Hepatocyte (in vitro differentiated cells): Measurements from ENCODE around the gene PCCA. TPM values are rescaled to one million over a fixed set of nuclear protein-coding genes. Genes with fewer than 3 reads are reported as not detected.

Experiments
- DNase-seq: peaks from one replicate; pipeline ENCODE4 v3.0.0-alpha.2; 2016; ENCODE audit warnings: low spot score
- H2AFZ ChIP-seq: fragments of 200-600 bp; sonication (generic); 2 replicates; pipeline ENCODE4 v1.6.0; 2016; ENCODE audit warnings: antibody characterized with exemption, mild to moderate bottlenecking
- H3K27ac ChIP-seq: fragments of 200-600 bp; sonication (generic); 2 replicates; pipeline ENCODE4 v1.5.1; 2016; ENCODE audit warnings: mild to moderate bottlenecking
- H3K27me3 ChIP-seq: fragments of 200-600 bp; sonication (generic); 2 replicates; pipeline ENCODE4 v1.6.1; 2016
- H3K36me3 ChIP-seq: fragments of 200-600 bp; sonication (generic); replicated peaks from 2 replicates; pipeline ENCODE4 v1.5.1; 2016; ENCODE audit warnings: low read depth; ENCODE audit not compliant: insufficient read depth
- H3K4me1 ChIP-seq: fragments of 200-600 bp; sonication (generic); 2 replicates; pipeline ENCODE4 v1.5.1; 2016; ENCODE audit warnings: mild to moderate bottlenecking, moderate library complexity; ENCODE audit not compliant: insufficient read depth
- H3K4me2 ChIP-seq: fragments of 200-600 bp; sonication (generic); 2 replicates; pipeline ENCODE4 v1.6.0; 2016
- H3K4me3 ChIP-seq: fragments of 200-600 bp; sonication (generic); 2 replicates; pipeline ENCODE4 v1.5.1; 2016; ENCODE audit warnings: mild to moderate bottlenecking
- H3K79me2 ChIP-seq: fragments of 200-600 bp; sonication (generic); 2 replicates; pipeline ENCODE4 v1.6.0; 2017; ENCODE audit warnings: mild to moderate bottlenecking
- H3K9me2 ChIP-seq: fragments of 200-600 bp; sonication (generic); replicated peaks from 2 replicates; pipeline ENCODE4 v1.6.0; 2017; ENCODE audit warnings: mild to moderate bottlenecking; ENCODE audit not compliant: insufficient read depth
- H3K9me3 ChIP-seq: fragments of 200-600 bp; sonication (generic); 2 replicates; pipeline ENCODE4 v1.5.1; 2016; ENCODE audit warnings: low read depth, mild to moderate bottlenecking
- H4K20me1 ChIP-seq: fragments of 200-600 bp; sonication (generic); 2 replicates; pipeline ENCODE4 v1.6.0; 2016; ENCODE audit warnings: mild to moderate bottlenecking; ENCODE audit not compliant: insufficient read depth, poor library complexity, severe bottlenecking
- CTCF ChIP-seq: fragments of 200-600 bp; sonication (generic); IDR thresholded peaks from 2 replicates; pipeline ENCODE4 v1.5.1; 2016; ENCODE audit warnings: antibody characterized with exemption, mild to moderate bottlenecking; ENCODE audit not compliant: poor library complexity
- EZH2 ChIP-seq: fragments of 200-600 bp; sonication (generic); IDR thresholded peaks from 2 replicates; pipeline ENCODE4 v1.6.1; 2016; ENCODE audit warnings: antibody characterized with exemption, mild to moderate bottlenecking, borderline replicate concordance
- EZH2phosphoT487 ChIP-seq: fragments of 200-600 bp; sonication (generic); IDR thresholded peaks from one replicate; pipeline ENCODE4 v1.6.1; 2018; ENCODE audit warnings: antibody characterized with exemption, mild to moderate bottlenecking, low read depth, moderate library complexity; ENCODE audit not compliant: unreplicated experiment, severe bottlenecking
- WGBS: methylation state at CpG from one replicate; pipeline ENCODE4 v1.1.6; 2016; ENCODE audit warnings: low lambda C conversion rate; ENCODE audit errors: missing lambda C conversion rate; 5-methylcytosine and 5-hydroxymethylcytosine counted together
- polyA plus RNA-seq: library from polyadenylated mRNA; unstranded; fragments of >200 nt; fragmentation: Nextera tagmentation; extraction: Ambion mirVana; gene quantifications from 2 replicates; pipeline ENCODE4 v1.2.1, GENCODE V29; 2016
- total RNA-seq: library from RNA; depleted of rRNA; stranded (reverse); fragments of >200 nt; gene quantifications from 2 replicates; pipeline ENCODE4 v1.2.3, GENCODE V29; 2014

PCCA gene
- total and polyA plus RNA-seq, 2 experiments from 2014 or later: 23.6 to 28.2 TPM

- no peak overlapping the region for H3K4me2 ChIP-seq
- WGBS: 70% methylated on average over 6 of the region's 6 CpGs
- H3K9me3 ChIP-seq: no peaks in the 10 kb centered on the region
- H3K4me1 ChIP-seq: no peaks in the 10 kb centered on the region
- no peak for TF ChIP-seq CTCF
- TF ChIP-seq EZH2phosphoT487: no peak
- no peak for TF ChIP-seq EZH2
- no peaks in the 10 kb centered on the region for H3K9me2 ChIP-seq
- H3K79me2 ChIP-seq: no peaks in the 10 kb centered on the region
- no peak overlapping the region for H2AFZ ChIP-seq
- H3K27me3 ChIP-seq: no peaks in the 10 kb centered on the region
- H3K27ac ChIP-seq: no peak overlapping the region
- no peak for DNase-seq
- no peaks in the 10 kb centered on the region for H3K36me3 ChIP-seq
- no peaks in the 10 kb centered on the region for H4K20me1 ChIP-seq
- H3K4me3 ChIP-seq: no peak overlapping the region
Measured at GRCh38 chr13:100483139-100483538, 394.2 kb downstream of the PCCA start.

- no peak overlapping the region for H3K4me2 ChIP-seq
- H2AFZ ChIP-seq: no peak overlapping the region
- no peaks in the 10 kb centered on the region for H3K9me2 ChIP-seq
- no peaks in the 10 kb centered on the region for H3K27me3 ChIP-seq
- H4K20me1 ChIP-seq: no peaks in the 10 kb centered on the region
- no peaks in the 10 kb centered on the region for H3K4me1 ChIP-seq
- no peaks in the 10 kb centered on the region for H3K79me2 ChIP-seq
- no peaks in the 10 kb centered on the region for H3K9me3 ChIP-seq
- 80% methylated on average over 8 of the region's 8 CpGs for WGBS
- TF ChIP-seq EZH2 (no peak), CTCF (no peak), EZH2phosphoT487 (no peak)
- H3K4me3 ChIP-seq: no peak overlapping the region
- DNase-seq: no peak
- H3K36me3 ChIP-seq: no peaks in the 10 kb centered on the region
- no peak overlapping the region for H3K27ac ChIP-seq
Measured at GRCh38 chr13:100483841-100484381, 395.0 kb downstream of the PCCA start.

- H3K36me3 ChIP-seq: no peaks in the 10 kb centered on the region
- no peaks in the 10 kb centered on the region for H3K27me3 ChIP-seq
- WGBS: 58% methylated on average over 3 of the region's 3 CpGs
- H3K79me2 ChIP-seq: no peaks in the 10 kb centered on the region
- no peak for TF ChIP-seq EZH2
- no peak for TF ChIP-seq CTCF
- no peak for TF ChIP-seq EZH2phosphoT487
- no peak for DNase-seq
- H3K27ac ChIP-seq: no peak overlapping the region
- no peaks in the 10 kb centered on the region for H3K9me2 ChIP-seq
- H3K4me1 ChIP-seq: no peaks in the 10 kb centered on the region
- no peak overlapping the region for H3K4me2 ChIP-seq
- H4K20me1 ChIP-seq: no peaks in the 10 kb centered on the region
- no peaks in the 10 kb centered on the region for H3K9me3 ChIP-seq
- H3K4me3 ChIP-seq: no peak overlapping the region
- no peak overlapping the region for H2AFZ ChIP-seq
Measured at GRCh38 chr13:100484702-100485101, 395.8 kb downstream of the PCCA start.

GRCh38 chr13:100485265-100485664 is 396.4 kb downstream of the PCCA start:
- Histone ChIP-seq H3K9me2 (no peaks in the 10 kb centered on the region), H3K27ac (no peak overlapping the region), H3K4me3 (no peak overlapping the region), H2AFZ (no peak overlapping the region), H3K4me2 (no peak overlapping the region), H3K9me3 (no peaks in the 10 kb centered on the region), H3K79me2 (no peaks in the 10 kb centered on the region), H3K36me3 (no peaks in the 10 kb centered on the region), H4K20me1 (no peaks in the 10 kb centered on the region), H3K4me1 (no peaks in the 10 kb centered on the region), H3K27me3 (no peaks in the 10 kb centered on the region)
- TF ChIP-seq CTCF (no peak), EZH2phosphoT487 (no peak), EZH2 (no peak)
- WGBS: 94% methylated on average over 2 of the region's 2 CpGs
- DNase-seq: no peak
